ENCODE results near the gene PDE5A.
"Not testable (repeated sequence)": the region's sequence is repeated elsewhere in the genome, so short reads cannot be mapped to it uniquely, and the experiment has no call there.

PDE5A gene

DNA sequence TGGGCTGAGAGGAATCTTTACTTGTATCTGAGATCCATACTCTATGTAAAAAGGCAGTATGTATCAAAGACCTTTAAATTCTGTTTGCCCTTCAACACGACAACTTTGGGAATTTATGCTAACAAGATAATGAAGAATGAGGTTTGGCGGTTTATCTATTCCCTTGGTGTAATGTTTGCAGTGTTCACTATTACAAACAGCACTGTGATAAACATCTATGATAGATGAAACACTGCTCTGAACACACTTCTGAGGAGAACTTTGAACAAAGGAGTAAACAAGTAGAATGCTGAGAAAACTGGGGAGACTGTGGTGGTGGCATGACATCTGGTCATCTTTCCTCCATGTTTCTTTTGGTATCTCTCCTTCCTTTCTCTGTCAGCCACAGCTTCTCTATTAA is 126.9 kb downstream of the PDE5A start:
- H3K27ac Mint-ChIP-seq, result no peak overlapping the region
- no peaks in the 10 kb centered on the region for H3K27me3 Mint-ChIP-seq
- H3K36me3 Mint-ChIP-seq (ENCODE audit: low read depth), result peaks cover 50% of the 10 kb centered on the region

DNA sequence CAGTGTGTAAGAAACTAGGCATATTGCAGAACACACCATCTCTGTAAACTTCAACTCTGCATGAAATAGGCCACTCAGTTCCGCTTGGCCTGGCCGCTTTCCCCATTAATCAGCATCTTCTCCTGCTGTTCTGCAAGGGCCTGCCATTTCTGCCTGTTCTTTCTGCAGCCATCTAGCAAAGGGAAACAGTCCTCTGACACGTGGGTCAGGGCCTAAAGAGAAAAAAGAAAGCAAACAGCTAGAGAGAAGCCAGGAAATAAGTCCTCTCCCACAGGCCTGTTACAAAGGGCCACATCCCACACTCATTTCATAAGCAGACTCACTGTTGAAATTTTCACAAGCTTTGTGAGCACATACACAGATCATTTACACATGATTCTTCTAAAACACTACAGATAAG is 130.1 kb downstream of the PDE5A start:
- no peaks in the 10 kb centered on the region for H3K4me1 Mint-ChIP-seq (ENCODE audit: low read depth)
- peaks cover 67% of the 10 kb centered on the region for H3K36me3 Mint-ChIP-seq (ENCODE audit: low read depth)

More for the DNA sequence above, 126.9 kb downstream of the PDE5A start:
- Mint-ChIP-seq H3K4me1 (ENCODE audit: low read depth) (no peaks in the 10 kb centered on the region), H3K9me3 (no peaks in the 10 kb centered on the region), H3K4me3 (no peak overlapping the region)

DNA sequence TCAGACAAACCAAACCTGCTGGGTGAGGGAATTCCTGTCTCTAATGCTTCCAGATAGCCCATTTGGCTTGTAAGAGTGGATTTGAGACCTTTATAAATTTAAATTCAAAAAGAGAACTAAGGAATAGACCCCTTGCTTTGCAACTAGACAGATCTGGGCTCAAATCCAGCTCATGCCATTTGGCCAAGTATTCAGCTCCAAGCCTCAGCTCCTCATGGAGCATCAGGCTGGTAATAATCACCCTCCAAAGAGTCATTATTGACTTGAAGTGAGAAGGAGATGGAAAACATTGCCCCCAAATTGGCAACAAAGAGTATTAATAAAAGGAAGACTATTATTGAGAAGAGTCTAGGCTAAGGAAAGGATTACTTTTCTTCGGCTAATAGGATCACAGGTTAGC is 134.7 kb downstream of the PDE5A start:
- Mint-ChIP-seq H3K27ac (no peak overlapping the region), H3K9me3 (no peaks in the 10 kb centered on the region), H3K27me3 (no peaks in the 10 kb centered on the region), H3K36me3 (ENCODE audit: low read depth) (peaks cover 46% of the 10 kb centered on the region), H3K4me1 (ENCODE audit: low read depth) (no peaks in the 10 kb centered on the region), H3K4me3 (no peak overlapping the region)

More for the DNA sequence above, 130.1 kb downstream of the PDE5A start:
- no peak overlapping the region for H3K4me3 Mint-ChIP-seq
- H3K27ac Mint-ChIP-seq, result no peak overlapping the region
- no peaks in the 10 kb centered on the region for H3K9me3 Mint-ChIP-seq
- H3K27me3 Mint-ChIP-seq, result no peaks in the 10 kb centered on the region

DNA sequence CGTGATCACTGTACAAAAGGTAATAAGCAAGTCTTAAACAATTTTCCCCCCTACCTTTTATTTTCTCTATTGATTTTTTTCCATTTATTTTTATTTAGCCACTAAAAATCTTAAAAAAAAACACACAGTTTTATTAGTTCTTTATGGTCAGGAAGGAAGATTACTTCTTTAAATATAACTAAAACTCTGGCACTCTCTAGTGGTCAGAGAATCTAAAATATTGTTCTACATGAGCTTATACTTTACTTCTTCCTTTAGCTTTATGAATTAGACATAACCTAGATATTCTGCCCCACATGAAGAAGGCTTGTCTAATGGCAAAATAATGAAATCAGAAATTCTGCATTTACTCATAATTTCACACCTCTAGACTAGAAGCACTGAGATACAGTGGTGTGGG is 135.2 kb downstream of the PDE5A start:
- Mint-ChIP-seq H3K4me3 (no peak overlapping the region), H3K36me3 (ENCODE audit: low read depth) (peaks cover 46% of the 10 kb centered on the region), H3K9me3 (no peaks in the 10 kb centered on the region), H3K27ac (no peak overlapping the region), H3K4me1 (ENCODE audit: low read depth) (no peaks in the 10 kb centered on the region), H3K27me3 (no peaks in the 10 kb centered on the region)

DNA sequence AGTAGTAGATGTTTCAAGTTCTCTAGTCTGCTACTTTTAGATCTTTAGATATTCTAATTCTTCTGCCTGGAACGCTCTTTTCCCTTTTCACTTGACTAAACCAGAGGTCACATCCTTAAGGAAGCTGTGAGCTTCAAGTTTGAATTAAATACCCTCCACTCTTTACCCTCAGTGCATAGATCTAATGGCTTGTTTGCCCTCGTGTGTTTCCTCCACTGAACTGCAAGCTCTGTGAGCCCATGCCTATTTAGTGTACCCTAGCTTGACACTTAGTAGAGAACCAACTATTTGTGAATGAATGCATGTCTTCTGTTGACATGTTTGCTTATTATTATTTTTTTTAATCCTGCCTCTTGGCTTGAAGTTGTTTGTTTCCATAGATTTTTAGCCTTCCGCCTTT is 138.3 kb downstream of the PDE5A start:
- no peak overlapping the region for H3K4me3 Mint-ChIP-seq
- H3K4me1 Mint-ChIP-seq (ENCODE audit: low read depth), result no peaks in the 10 kb centered on the region
- H3K36me3 Mint-ChIP-seq (ENCODE audit: low read depth), result peaks cover 23% of the 10 kb centered on the region
- H3K27me3 Mint-ChIP-seq, result no peaks in the 10 kb centered on the region
- peaks cover 3% of the 10 kb centered on the region for H3K9me3 Mint-ChIP-seq
- no peak overlapping the region for H3K27ac Mint-ChIP-seq

DNA sequence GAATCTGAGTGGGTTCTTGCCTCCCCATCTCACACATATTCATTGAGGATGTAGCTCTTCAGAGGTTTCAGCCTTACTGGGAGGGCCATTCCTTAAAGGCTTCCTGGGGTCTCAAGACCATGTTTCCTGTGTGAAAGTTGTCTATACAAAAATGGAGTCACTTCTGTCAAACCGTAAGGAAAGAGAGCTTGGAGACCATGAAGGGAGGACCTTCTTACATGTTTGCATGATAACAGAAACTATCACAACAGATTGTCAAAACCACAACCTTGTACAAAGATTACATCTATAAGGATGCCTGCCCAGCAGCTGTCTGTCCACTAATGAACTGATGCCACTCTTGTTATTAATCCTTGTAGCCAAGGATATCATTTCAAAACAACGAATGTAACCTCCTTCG is 139.3 kb downstream of the PDE5A start:
- Mint-ChIP-seq H3K4me3 (no peak overlapping the region), H3K9me3 (peaks cover 7% of the 10 kb centered on the region), H3K4me1 (ENCODE audit: low read depth) (no peaks in the 10 kb centered on the region), H3K36me3 (ENCODE audit: low read depth) (peaks cover 19% of the 10 kb centered on the region), H3K27ac (no peak overlapping the region), H3K27me3 (no peaks in the 10 kb centered on the region)

DNA sequence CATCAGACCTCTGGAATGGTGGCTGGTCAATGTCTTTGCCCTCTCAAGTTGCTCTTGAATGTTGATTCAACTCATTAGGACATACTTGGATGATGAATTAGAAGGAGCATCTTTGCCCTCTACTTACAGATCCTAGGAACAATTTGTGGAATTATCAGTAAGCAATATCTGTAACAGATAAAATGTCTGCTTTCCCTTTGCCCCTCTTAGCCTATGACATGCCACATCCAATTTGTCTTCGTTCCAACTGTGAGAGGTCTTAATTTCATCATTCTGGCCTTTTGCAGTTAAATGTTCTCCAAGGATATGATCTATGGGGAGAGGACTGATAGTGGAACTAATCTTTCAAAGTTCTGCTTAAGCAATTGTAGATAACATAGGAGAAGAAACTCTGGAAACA is 148.3 kb downstream of the PDE5A start:
- H3K4me1 Mint-ChIP-seq (ENCODE audit: low read depth), result no peaks in the 10 kb centered on the region
- H3K9me3 Mint-ChIP-seq, result peaks cover 20% of the 10 kb centered on the region
- H3K36me3 Mint-ChIP-seq (ENCODE audit: low read depth), result peaks cover 77% of the 10 kb centered on the region
- H3K27ac Mint-ChIP-seq, result no peak overlapping the region
- H3K27me3 Mint-ChIP-seq, result no peaks in the 10 kb centered on the region
- no peak overlapping the region for H3K4me3 Mint-ChIP-seq

DNA sequence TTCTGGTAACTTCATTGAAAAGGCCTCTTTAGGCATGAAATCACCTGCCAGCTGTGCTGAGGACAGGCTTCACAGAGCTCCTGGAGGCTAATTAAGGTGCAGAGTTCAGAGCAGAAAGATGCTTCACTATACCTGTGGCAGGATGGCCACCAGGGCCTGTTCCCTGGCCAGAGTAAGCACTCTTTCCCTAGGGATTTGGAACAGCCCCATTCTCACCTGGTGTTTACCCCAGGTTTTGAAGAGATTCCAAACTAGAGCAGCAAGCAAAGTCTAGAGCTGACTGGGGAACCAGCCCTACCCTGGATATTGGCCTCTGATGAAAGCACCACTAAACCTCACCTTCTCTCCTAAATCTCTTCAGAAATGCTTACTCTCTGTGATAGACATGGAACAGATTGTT is 148.8 kb downstream of the PDE5A start:
- Mint-ChIP-seq H3K27ac (no peak overlapping the region), H3K9me3 (peaks cover 20% of the 10 kb centered on the region), H3K4me3 (no peak overlapping the region), H3K4me1 (ENCODE audit: low read depth) (no peaks in the 10 kb centered on the region), H3K36me3 (ENCODE audit: low read depth) (peaks cover 79% of the 10 kb centered on the region), H3K27me3 (no peaks in the 10 kb centered on the region)

DNA sequence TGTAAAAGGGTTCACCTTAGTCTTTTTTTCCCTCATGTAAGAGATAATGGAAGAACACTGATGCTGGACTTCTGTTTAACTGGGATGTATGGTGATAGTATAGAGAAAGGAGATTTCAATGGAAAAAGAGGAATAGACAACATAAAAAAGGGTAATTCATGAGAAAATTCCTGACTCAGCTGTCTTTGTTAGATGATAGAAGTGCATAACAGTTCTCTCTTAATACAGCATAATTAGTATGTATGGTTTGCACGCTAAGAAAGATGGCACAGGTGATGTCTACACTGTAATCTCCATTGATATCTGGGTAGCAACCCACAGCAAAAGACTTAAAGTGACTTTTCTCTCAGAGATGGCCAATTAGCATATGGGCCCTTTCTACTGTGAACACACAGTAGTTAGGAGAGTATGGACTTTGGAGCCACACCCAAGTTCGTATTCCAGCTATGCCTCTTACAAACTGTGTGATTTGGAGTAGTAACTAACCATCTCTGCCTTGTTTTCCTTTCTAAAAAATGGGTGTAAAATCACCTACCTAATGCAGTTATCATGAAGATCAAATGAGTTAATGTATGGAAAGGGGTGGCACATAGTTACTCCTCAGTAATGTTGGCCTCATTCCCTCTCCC is 149.3 kb downstream of the PDE5A start:
- Mint-ChIP-seq H3K36me3 (ENCODE audit: low read depth) (peaks cover 81% of the 10 kb centered on the region), H3K27ac (no peak overlapping the region), H3K4me3 (no peak overlapping the region), H3K4me1 (ENCODE audit: low read depth) (no peaks in the 10 kb centered on the region), H3K27me3 (no peaks in the 10 kb centered on the region), H3K9me3 (peaks cover 17% of the 10 kb centered on the region)

DNA sequence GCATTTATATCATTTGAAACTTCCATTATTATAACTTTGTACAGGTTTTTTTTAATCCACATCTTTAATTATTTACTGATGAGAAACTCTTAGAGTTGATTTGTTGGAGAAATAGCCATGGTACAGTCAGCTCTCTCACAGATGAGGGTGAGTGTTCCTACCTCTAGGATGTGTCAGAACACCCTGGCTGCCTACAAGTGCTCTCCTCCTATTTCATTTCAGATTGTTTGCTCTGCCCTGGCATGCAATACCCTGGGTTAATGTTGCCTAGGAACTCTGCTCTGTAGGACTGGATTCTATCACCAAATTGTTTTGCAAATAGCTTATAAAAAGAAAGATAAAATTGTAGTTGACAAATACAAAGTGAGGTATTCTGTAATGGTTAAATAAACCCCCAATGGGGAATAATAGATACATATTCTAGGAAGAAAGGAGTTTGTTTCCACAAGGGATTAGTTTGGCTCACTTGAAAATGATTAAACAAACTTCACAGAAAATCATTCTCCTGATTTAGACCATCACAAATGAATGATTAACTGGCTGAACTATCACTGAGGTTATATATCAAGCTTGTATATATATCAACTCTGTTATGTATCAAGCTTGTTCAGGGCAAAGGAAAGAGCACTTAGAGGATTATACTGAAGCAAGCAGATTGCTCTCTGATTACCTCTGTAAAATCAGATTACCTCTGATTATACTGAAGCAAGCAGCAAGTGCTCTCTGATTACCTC is 150.0 kb downstream of the PDE5A start:
- Mint-ChIP-seq H3K4me1 (ENCODE audit: low read depth) (no peaks in the 10 kb centered on the region), H3K27me3 (no peaks in the 10 kb centered on the region), H3K27ac (no peak overlapping the region), H3K4me3 (no peak overlapping the region), H3K9me3 (peaks cover 13% of the 10 kb centered on the region), H3K36me3 (ENCODE audit: low read depth) (peaks cover 80% of the 10 kb centered on the region)

DNA sequence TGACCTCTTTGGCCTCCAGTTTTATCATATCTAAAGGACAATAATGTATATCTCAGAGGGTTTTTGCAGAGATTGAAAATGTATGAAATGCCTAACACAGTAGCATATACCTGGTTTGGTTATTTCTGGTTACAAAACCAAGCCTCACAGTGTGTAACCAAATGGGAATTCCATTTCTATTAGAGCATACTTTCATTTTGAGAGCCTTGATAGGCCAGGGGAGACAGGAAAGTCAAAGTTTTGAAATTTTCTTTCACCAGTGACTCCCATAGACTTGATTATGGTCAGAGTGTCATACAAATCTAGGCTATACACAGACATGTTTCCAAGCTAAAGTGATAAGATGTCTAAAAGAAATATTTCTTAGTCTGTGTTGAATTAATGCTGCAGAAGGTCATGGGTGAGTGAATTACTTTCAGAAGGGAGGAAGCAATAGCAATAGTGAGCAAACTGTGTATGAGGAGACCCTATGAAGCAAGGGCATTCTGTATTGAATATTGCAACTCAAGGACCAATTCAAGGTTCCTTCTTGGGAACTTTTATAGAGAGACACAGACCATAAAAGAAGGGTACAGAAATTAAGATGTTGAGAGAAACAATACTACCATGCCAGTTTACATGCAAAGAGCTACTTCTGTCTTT is 151.1 kb downstream of the PDE5A start:
- no peaks in the 10 kb centered on the region for H3K27me3 Mint-ChIP-seq
- H3K4me3 Mint-ChIP-seq, result no peak overlapping the region
- peaks cover 74% of the 10 kb centered on the region for H3K36me3 Mint-ChIP-seq (ENCODE audit: low read depth)
- peaks cover 9% of the 10 kb centered on the region for H3K9me3 Mint-ChIP-seq
- H3K27ac Mint-ChIP-seq, result no peak overlapping the region
- H3K4me1 Mint-ChIP-seq (ENCODE audit: low read depth), result no peaks in the 10 kb centered on the region

DNA sequence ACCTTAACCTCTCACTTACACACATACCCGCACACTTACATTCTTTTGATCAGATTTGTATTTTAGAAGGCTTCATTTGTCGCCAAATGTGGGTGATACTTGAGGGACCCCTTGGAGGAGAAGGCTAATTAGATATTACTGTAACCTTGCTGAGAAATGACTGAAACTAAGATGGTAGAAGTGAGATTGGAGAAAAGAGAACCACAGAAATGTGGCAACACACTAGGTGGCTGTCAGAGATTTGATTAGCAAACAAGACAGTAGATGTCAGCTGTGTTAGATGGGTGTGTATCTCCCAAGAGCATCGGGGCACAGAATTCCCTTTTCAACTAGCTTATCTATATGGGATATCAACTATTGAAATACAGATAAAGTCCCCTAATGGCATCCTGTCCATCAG is 157.3 kb downstream of the PDE5A start:
- no peaks in the 10 kb centered on the region for H3K27me3 Mint-ChIP-seq

DNA sequence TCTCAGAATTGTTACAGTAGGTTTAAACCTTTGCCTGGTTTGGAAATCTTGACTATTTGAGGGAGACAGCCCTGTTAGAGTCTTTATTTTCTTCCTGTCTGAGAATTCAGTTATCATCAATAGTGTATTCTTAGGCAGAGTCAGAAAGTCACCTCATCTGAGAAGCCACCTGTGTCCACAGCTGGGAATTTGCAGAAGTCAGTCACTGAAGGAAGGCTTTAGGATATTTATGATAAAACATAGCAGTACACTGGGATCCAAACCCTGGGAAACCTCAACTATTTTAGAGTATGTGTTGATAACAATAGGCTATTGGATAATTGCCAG is 157.9 kb downstream of the PDE5A start:
- not testable (repeated sequence) for H3K27ac Mint-ChIP-seq; H3K27me3 Mint-ChIP-seq; H3K9me3 Mint-ChIP-seq; H3K4me1 Mint-ChIP-seq (ENCODE audit: low read depth); H3K4me3 Mint-ChIP-seq
- H3K36me3 Mint-ChIP-seq (ENCODE audit: low read depth), result peaks cover 53% of the 10 kb centered on the region

More for the DNA sequence above, 157.3 kb downstream of the PDE5A start:
- Mint-ChIP-seq H3K36me3 (ENCODE audit: low read depth) (peaks cover 55% of the 10 kb centered on the region), H3K4me1 (ENCODE audit: low read depth) (peaks cover 7% of the 10 kb centered on the region), H3K9me3 (no peaks in the 10 kb centered on the region), H3K27ac (no peak overlapping the region), H3K4me3 (no peak overlapping the region)

DNA sequence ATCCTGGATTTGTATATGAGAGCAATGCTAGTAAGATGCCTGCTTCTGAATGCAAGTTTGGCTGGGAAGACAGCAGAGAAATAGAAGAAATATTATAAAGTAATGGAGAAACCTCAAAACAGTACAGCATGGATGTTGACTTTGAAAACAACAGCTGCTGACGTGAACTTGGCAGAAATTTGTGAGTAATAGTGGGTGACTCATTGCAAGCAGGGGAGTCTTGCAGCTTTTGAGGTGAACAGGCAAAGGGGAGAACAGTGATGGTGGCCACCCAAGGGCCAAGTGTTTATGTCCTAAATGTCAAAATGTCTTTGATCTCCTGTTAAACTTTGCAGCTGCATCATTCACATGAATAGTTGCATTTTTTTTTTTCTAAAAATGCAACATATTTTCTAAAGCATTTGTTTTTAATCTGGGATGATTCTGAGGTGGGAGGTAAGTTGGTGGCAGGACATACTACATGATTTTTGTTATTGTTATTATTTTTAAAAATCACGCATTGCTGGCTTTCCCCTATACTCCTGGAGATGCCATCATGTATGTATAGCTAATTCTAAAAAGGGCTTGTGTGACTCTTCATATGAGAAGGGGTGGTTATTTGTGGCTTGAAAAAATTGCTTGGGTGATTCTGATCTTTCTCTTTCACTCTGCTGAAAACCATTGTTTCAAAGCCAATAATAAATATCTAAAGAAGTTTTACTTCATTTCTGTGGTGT is 158.4 kb downstream of the PDE5A start:
- H3K4me1 Mint-ChIP-seq (ENCODE audit: low read depth); H3K4me3 Mint-ChIP-seq; H3K27ac Mint-ChIP-seq; H3K9me3 Mint-ChIP-seq; H3K27me3 Mint-ChIP-seq: not testable (repeated sequence)
- H3K36me3 Mint-ChIP-seq (ENCODE audit: low read depth), result peaks cover 48% of the 10 kb centered on the region

DNA sequence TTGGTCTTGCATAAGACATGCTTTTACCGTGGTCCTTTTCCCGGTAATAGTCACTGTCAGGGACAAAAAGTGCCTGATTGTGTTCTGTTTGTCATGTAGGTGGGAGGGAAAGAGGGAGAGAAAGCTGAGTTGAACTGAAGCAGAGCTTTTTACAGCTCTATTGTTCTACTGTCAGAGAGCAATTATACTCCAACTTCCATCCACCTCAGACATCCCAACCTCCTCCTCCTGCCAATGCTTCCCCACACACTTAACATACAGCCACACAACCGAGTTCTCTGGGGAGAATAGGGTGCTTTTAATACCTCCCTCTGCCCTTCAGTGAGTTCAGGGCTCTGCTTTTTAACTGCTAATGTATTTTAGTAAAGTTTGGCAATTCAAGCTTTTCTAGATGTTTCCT is 159.6 kb downstream of the PDE5A start:
- H3K9me3 Mint-ChIP-seq; H3K27ac Mint-ChIP-seq; H3K4me3 Mint-ChIP-seq; H3K4me1 Mint-ChIP-seq (ENCODE audit: low read depth); H3K27me3 Mint-ChIP-seq: not testable (repeated sequence)
- peaks cover 40% of the 10 kb centered on the region for H3K36me3 Mint-ChIP-seq (ENCODE audit: low read depth)

All from stimulated activated naive CD8-positive, alpha-beta T cell treated with anti-CD3 and anti-CD28 coated beads, Interleukin-15, Interleukin-2, amounts not matched to agents 100 ng/mL and 50 ng/mL, for 24 hours (primary cell).